Kidney tubule cell (primary cell): Measurements from ENCODE around the gene ZNF714.

Experiments used
- DNase-seq: peaks from one replicate; pipeline ENCODE4 v3.0.0-alpha.2; 2018; ENCODE audit warnings: low spot score

The ZNF714 gene

DNA sequence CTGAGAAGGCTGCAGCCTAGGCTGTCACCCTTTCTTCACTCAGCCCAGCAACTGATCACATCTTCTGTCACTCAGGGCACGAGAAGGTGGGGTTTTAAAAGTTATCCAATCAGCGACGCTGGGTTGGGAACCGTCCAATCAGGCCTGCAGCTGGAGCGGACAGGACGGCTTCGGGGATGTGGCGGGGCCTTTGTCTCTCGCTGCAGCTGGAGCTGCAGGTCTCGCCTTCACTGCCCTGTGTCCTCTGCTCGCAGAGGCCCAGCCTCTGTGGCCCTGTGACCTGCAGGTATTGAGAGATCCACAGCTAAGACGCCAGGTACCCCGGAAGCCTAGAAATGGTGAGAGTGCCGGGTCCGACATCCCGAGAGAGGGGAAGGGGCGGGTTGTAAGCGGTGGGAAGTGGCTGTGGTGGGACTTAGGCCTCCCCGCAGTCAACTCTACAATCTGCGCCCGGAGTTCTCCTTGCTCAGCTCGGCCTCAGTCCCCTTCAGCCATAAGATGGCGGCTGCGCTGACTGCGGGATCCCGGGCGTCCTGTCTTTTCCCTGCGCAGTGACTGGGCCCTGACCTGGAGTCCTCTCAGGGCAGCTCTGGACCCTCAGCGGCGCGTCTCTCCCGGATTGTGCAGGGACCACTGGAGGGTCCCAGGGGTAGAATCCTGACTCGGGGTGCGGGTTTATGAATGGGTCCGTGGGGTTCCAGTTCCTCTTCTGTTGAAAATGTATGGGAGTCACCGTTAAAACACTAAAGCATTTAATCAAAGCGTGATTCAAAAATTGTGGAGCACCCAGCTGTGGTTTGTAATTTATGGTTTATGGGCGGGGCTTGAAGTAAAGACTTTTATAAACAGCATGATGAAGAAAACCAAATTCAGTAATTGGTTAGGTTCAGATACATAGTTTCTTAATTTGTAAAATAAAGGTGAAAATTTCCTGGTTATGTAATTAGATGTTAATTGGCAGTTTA, at the start of gene ZNF714:
ZNF714 (plus strand) TSS at position 193 of the 965 bp plus-strand sequence. CDS start 16,066 bp downstream, outside the sequence.
- DNase-seq = peak; percentile 96

GRCh38 chr19:21045028-21045427, 37.0 kb upstream of the ZNF714 start:
- DNase-seq = no peak

- DNase-seq = no peak
These were observed 35.5 kb upstream of the ZNF714 start for GRCh38 chr19:21046489-21046888.

GRCh38 chr19:21047716-21048115, 34.3 kb upstream of the ZNF714 start:
- DNase-seq = no peak

DNA sequence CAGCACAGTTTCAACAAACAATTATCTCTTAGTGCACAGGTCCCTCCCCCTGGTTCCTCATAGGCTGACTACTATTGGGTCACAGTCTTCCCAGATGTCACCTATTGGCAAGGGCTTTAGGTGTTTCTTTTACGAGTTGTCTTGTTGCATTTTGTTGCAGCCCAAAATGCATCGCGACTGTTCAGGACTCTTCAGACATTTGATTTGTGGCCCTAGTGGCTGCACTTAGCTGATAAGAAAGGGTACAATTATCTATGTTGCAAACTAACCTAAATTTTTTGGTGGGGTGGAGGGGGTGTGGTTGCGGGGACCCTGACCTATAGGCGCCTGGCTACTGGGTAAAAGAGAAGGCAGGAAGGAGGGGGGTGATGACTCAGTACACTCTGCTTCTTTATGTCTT, 29.1 kb upstream of the ZNF714 start:
- no peak for DNase-seq

- DNase-seq = no peak
These were observed 16.7 kb upstream of the ZNF714 start for GRCh38 chr19:21065336-21065735.

GRCh38 chr19:21084343-21084742, 2.3 kb downstream of the ZNF714 start:
- DNase-seq = peak; percentile 89

DNA sequence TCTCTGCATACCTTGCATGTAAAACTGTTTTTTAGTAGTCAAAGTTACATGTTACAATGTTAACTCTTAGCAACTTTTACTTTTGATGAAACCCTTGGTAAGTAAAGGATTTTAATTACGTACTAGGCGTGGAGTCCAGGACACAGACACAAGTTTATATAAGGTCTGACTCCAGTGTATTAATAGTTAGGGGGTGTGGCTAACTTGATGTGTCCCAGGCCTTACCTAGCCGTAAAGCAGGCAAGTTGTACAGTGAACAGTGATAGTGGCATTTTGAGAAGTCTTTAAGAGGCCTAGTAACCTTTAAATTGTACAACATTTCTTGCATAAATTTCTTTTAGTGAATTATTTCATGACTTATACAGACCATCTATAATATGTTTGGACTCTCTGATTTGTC, 5.9 kb downstream of the ZNF714 start:
- DNase-seq = no peak

- no peak for DNase-seq
These were observed 10.1 kb downstream of the ZNF714 start for GRCh38 chr19:21092109-21092508.

DNA sequence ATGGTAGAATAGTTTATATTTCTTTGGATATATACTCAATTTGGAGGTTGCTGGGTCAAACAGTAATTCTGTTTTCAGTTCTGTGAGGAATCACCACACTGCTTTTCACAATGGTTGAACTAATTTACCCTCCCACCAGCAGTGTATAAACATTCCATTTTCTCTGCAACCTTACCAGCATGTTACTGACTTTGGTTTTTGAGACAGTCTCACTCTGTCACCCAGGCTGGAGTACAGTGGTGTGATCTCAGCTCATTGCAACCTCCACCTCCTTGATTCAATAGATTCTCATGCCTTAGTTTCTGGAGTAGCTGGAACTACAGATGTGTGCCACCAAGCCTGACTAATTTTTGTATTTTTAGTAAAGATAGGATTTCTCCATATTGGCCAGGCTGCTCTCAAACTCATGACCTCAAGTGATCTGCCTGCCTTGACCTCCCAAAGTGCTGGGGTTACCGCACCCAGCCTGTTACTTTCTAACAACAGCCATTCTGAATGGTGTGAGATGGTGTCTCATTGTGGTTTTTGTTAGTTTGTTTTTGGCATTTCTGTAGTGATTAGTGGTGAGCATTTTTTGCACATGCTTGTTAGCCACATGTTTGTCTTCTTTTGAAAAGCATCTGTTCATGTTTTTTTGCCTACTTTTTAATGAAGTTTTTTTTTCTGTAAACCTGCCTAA, 12.5 kb downstream of the ZNF714 start:
- DNase-seq = no peak

DNA sequence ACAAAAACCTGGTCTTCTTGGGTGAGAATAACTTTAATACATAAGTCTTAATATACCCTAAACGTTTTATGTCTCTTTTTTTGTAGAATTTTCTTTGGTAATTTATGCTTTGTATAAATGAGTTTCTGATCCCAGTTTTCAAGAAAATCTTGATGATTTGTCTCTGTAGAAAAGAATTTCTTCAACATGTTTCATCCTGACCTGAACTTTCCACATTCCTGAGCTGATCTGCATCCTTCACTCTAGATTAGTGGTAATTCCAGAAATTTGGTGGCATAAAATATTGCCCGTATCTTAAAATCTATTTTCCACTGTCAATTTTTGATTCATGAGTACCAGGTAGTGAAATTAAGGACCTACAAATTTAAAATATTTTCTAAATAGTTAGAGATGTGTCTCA, 16.3 kb downstream of the ZNF714 start:
- DNase-seq = no peak

GRCh38 chr19:21101521-21102242, 19.7 kb downstream of the ZNF714 start:
- DNase-seq = no peak

DNA sequence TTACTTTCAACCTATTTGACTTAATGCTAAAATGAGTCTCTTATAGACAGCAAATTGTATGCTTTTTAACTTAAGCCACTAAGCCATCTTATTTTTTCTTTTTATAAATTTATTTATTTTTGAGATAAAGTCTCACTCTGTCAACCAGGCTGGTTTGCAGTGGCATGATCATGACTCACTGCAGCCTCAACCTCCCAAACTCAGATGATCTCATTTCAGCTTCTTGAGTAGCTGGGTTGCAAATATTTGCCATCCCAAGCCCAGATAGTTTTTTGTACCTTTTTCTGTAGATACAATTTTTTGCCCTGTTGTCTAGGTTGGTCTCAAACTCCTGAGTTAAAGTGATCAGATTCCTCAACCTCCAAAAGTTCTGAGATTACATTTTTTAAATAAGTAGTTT, 27.1 kb downstream of the ZNF714 start:
- DNase-seq = peak; percentile 46

DNA sequence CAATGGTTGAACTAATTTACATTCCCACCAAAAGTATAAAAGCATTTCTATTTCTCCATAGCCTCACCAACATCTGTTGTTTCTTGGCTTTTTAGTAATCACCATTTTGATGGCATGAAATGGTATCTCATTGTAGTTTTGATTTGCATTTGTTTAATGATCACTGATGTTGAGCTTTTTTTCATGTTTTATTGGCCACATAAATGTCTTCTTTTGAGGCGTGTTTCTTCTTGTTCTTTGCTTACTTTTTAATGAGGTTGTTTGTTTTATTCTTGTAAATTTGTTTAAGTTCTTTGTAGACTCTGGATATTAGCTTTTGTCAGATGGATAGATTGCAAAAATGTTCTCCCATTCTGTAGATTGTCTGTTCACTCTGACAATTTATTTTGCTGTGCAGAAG, 28.2 kb downstream of the ZNF714 start:
- DNase-seq = no peak

DNA sequence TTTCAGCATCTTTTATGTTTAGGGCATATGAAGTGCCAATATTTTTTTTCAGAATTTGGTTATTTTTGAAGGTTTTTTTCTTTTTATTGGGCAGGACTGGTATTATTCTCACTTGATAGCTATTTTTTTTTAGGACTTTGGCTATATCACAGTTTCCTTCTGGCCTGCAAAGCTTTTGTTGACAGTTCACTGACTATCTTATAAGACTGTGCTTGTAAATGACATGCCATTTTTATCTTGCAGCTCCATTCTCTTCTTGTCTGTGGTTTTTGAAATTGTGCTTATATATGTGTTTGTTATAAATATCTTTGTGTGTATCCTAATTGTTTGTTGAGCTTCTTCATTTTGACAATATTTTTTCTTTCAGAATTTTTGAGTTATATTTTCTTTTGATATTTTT, 33.4 kb downstream of the ZNF714 start:
- DNase-seq = no peak

DNA sequence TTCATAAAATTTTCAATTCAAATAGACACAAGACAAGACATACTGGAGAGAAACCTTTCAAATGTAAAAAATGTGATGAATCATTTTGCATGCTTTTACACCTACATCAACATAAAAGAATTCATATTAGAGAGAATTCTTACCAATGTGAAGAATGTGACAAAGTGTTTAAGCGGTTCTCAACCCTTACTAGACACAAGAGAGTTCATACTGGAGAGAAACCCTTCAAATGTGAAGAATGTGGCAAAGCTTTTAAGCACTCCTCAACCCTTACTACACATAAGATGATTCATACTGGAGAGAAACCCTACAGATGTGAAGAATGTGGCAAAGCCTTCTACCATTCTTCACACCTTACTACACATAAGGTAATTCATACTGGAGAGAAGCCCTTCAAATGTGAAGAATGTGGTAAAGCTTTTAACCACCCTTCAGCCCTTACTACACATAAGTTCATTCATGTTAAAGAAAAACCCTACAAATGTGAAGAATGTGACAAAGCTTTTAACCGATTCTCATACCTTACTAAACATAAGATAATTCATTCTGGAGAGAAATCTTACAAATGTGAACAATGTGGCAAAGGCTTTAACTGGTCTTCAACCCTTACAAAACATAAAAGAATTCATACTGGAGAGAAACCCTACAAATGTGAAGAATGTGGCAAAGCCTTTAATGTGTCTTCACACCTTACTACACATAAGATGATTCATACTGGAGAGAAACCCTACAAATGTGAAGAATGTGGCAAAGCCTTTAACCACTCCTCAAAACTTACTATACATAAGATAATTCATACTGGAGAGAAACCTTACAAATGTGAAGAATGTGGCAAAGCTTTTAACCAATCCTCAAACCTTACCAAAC, 35.3 kb downstream of the ZNF714 start:
- DNase-seq = peak; percentile 91

DNA sequence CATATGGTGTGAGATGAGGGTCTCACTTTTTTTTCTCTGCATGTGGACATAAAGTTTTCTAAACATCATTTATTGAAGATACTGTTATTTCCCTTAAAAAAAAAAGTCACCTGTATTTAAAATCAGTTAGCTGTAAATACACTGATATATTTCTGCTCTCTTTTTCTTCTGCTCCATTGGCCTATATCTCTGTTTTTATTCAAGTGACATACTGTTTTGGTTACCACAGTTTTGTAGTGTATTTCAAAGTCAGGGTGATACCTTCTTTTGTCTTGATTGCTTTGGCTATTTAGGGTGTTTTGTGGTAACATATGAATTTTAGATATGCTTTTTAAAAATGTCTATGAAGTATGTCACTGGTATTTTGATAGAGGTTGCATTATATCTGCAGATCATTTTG, 44.1 kb downstream of the ZNF714 start:
- no peak for DNase-seq

DNA sequence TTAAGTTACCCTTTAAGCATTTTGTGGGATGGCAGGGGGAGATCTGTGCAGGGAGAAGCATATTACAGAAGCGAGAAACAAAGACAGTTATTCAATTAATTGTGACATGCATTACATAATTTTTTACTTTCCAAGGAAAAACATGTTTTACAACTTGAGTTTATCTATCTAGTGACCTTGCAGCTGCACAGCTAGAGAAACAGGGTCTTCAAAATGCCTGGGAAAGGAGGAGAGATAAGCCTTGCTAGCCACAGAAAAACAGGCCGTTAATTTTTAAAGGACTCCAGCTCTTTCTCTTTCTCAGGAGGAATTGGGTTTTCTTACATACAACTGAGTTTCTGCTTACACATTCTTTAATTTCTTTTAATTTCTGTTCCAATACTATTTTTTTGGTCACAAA, 45.0 kb downstream of the ZNF714 start:
- DNase-seq = no peak

GRCh38 chr19:21127898-21128297, 45.9 kb downstream of the ZNF714 start:
- DNase-seq = no peak

DNA sequence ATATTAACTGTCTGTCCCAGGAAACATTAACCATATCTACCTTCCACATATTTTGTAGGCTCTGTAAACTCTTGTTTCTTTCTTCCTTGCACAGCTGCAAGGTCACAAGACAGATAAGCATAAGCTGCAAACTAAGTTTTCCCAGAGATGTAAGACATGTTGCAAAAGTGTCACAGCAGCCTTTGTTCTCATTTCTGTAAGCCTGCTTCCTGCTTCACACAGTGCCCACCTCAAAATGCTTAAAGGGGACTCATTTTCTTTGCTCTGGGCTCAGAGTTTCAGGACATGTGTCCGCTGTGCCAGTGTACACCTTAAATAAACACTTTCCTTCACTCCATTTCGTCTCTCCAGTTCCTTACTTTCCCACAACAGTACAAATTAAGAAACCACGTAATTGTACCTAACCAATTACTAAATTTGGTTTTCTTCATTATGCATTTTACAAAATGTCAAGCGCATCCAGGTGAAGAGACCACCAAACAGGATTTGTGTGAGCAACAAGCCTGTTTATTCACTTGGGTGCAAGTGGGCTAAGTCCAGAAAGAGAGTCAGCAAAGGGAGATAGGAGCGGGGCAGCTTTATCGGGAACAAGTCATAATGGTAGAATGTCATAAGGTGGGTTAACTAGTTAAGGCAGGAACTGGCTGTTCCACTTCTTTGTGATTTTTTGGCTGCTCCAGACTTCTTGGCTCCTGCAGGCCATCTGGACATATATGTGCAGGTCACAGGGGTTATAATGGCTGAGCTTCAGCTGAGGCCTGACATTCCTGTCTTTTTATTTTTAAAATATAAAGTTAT, 47.1 kb downstream of the ZNF714 start:
- DNase-seq = no peak
